GM23338 (cell line): ENCODE measurements around the gene BEX1. TPM values are rescaled to one million over a fixed set of nuclear protein-coding genes. Genes with fewer than 3 reads are reported as not detected.
"Not testable (repeated sequence)": the region's sequence is repeated elsewhere in the genome, so short reads cannot be mapped to it uniquely, and the experiment has no call there.

Experiments
- ATAC-seq: fragments of 200-7000 bp; cut with Tn5 transposase; 3 replicates; pipeline ENCODE4 v1.9.1; 2020
- DNase-seq: peaks from one replicate; pipeline ENCODE4 v3.0.0-alpha.2; 2015; ENCODE audit warnings: low spot score
- H2AFZ ChIP-seq: fragments of 200-600 bp; sonication (generic); 2 replicates; pipeline ENCODE4 v1.8.0; 2016; ENCODE audit warnings: antibody characterized with exemption, mild to moderate bottlenecking, moderate library complexity
- H3F3A ChIP-seq: fragments of 200-600 bp; sonication (generic); replicated peaks from 2 replicates; pipeline ENCODE4 v1.8.0; 2017; ENCODE audit warnings: antibody characterized with exemption, mixed run types, low read depth
- H3K27ac ChIP-seq: fragments of 200-600 bp; sonication (generic); 2 replicates; pipeline ENCODE4 v1.6.1; 2016; ENCODE audit warnings: low read depth
- H3K27me3 ChIP-seq: fragments of 200-600 bp; sonication (generic); 2 replicates; pipeline ENCODE4 v1.8.0; 2016; ENCODE audit warnings: mild to moderate bottlenecking, mixed run types, moderate library complexity; ENCODE audit not compliant: insufficient read depth
- H3K36me3 ChIP-seq: fragments of 200-600 bp; sonication (generic); 2 replicates; pipeline ENCODE4 v1.8.0; 2016; ENCODE audit warnings: mild to moderate bottlenecking; ENCODE audit not compliant: insufficient read depth
- H3K4me1 ChIP-seq: fragments of 200-600 bp; sonication (generic); 2 replicates; pipeline ENCODE4 v1.8.0; 2016; ENCODE audit warnings: mild to moderate bottlenecking, moderate library complexity; ENCODE audit not compliant: insufficient read depth
- H3K4me2 ChIP-seq: fragments of 200-600 bp; sonication (generic); 2 replicates; pipeline ENCODE4 v1.7.1; 2017; ENCODE audit warnings: mixed run types
- H3K4me3 ChIP-seq: fragments of 200-600 bp; sonication (generic); 2 replicates; pipeline ENCODE4 v1.6.1; 2016; ENCODE audit warnings: mixed run types
- H3K79me2 ChIP-seq: fragments of 200-600 bp; sonication (generic); replicated peaks from 2 replicates; pipeline ENCODE4 v1.8.0; 2017; ENCODE audit warnings: mild to moderate bottlenecking; ENCODE audit not compliant: insufficient read depth
- H3K9me2 ChIP-seq: fragments of 200-600 bp; sonication (generic); 2 replicates; pipeline ENCODE4 v1.8.0; 2017; ENCODE audit not compliant: insufficient read depth
- H4K20me1 ChIP-seq: fragments of 200-600 bp; sonication (generic); replicated peaks from 2 replicates; pipeline ENCODE4 v1.8.0; 2017; ENCODE audit warnings: mild to moderate bottlenecking; ENCODE audit not compliant: insufficient read depth
- H3K27ac Mint-ChIP-seq: 2 replicates; pipeline ENCODE4 v1.8.0; 2020; ENCODE audit warnings: inconsistent platforms, mild to moderate bottlenecking, moderate library complexity, mixed read lengths
- H3K27me3 Mint-ChIP-seq: 3 replicates; pipeline ENCODE4 v1.8.0; 2022; ENCODE audit warnings: low read depth, mild to moderate bottlenecking, moderate library complexity, mixed read lengths, inconsistent platforms; ENCODE audit not compliant: insufficient read depth, poor library complexity
- H3K36me3 Mint-ChIP-seq: 3 replicates; pipeline ENCODE4 v1.8.0; 2021; ENCODE audit warnings: low read depth, mild to moderate bottlenecking, inconsistent platforms, moderate library complexity, mixed read lengths
- H3K4me1 Mint-ChIP-seq: 3 replicates; pipeline ENCODE4 v1.8.0; 2020; ENCODE audit warnings: mild to moderate bottlenecking, inconsistent platforms, mixed read lengths
- H3K4me3 Mint-ChIP-seq: 3 replicates; pipeline ENCODE4 v1.8.0; 2021; ENCODE audit warnings: moderate library complexity, mild to moderate bottlenecking, inconsistent platforms, mixed read lengths
- H3K9me3 Mint-ChIP-seq: 3 replicates; pipeline ENCODE4 v1.8.0; 2020; ENCODE audit warnings: moderate library complexity, mild to moderate bottlenecking, inconsistent platforms, mixed read lengths
- CREB1 ChIP-seq: fragments of 250-450 bp; sonication (Bioruptor Pico); IDR thresholded peaks from 2 replicates; pipeline ENCODE4 v1.5.0; 2020; ENCODE audit warnings: low read depth, mild to moderate bottlenecking, moderate library complexity
- EZH2phosphoT487 ChIP-seq: fragments of 200-600 bp; sonication (generic); IDR thresholded peaks from one replicate; pipeline ENCODE4 v1.8.1; 2018; ENCODE audit warnings: antibody characterized with exemption; ENCODE audit not compliant: unreplicated experiment
- JUNB ChIP-seq: IDR thresholded peaks from one replicate; pipeline ENCODE4 v1.6.1; 2016; ENCODE audit warnings: antibody characterized with exemption; ENCODE audit not compliant: unreplicated experiment
- POLR2AphosphoS5 ChIP-seq: IDR thresholded peaks from 2 replicates; pipeline ENCODE4 v1.6.1; 2016; ENCODE audit warnings: antibody characterized with exemption, low read depth
- ZNF462 ChIP-seq: fragments of 250-450 bp; sonication (Bioruptor Pico); IDR thresholded peaks from 2 replicates; pipeline ENCODE4 v1.5.0; 2020; ENCODE audit warnings: mild to moderate bottlenecking, moderate library complexity
- long read RNA-seq: library from polyadenylated mRNA; unstranded; transcript quantifications from one replicate; pipeline ENCODE4 v2.0.0, GENCODE V29; 2020; ENCODE audit not compliant: unreplicated experiment
- polyA plus RNA-seq: library from polyadenylated mRNA; unstranded; fragments of >200 nt; fragmentation: Nextera tagmentation; extraction: Ambion mirVana; gene quantifications from 2 replicates; pipeline ENCODE4 v1.2.1, GENCODE V29; 2016
- total RNA-seq: library from RNA; depleted of rRNA; stranded (reverse); fragments of >200 nt; shearing (Covaris generic); gene quantifications from 2 replicates; pipeline ENCODE4 v1.2.3, GENCODE V29; 2014; rRNA removed
- TF ChIP-seq, protein P1 (sequence below), 2 experiments: fragments of 200-600 bp in 1 of 2; sonication (generic) in 1 of 2; conservative IDR thresholded peaks; 2 replicates each; pipeline versions ENCODE4 v1.5.1 to v1.6.1; 2016 to 2017; ENCODE audit warnings: antibody characterized with exemption in 2 of 2, low read depth in 2 of 2, mild to moderate bottlenecking in 2 of 2, moderate library complexity in 1 of 2
- TF ChIP-seq, protein P2 (sequence below): IDR thresholded peaks from one replicate; pipeline ENCODE4 v1.6.1; 2018; ENCODE audit warnings: antibody characterized with exemption; ENCODE audit not compliant: unreplicated experiment

The BEX1 gene
- 52.9 and 74.7 TPM in 2 replicates for total RNA-seq
- polyA plus RNA-seq = 142 and 157 TPM in 2 replicates
- long read RNA-seq, transcript BEX1-201 (3 exons, 864 nt) = major isoform, 35 of 36 reads
- long read RNA-seq, partial matches to known transcripts = 1 of 36 reads
- long read RNA-seq, other reads (novel, unspliced or antisense) = 0 of 36 reads

- peaks cover 2% of the 10 kb centered on the region for H3K27me3 Mint-ChIP-seq
- DNase-seq = peak; percentile 80
- no peaks in the 10 kb centered on the region for H3K9me3 Mint-ChIP-seq
- peak within 1 kb of the TSS; percentile 78 for H3K4me3 Mint-ChIP-seq
- no peaks in the 10 kb centered on the region for H3K27me3 ChIP-seq
- no peak within 1 kb of the TSS; the same call in 1 of the 2 replicates for H3K27ac Mint-ChIP-seq
- H3K4me1 ChIP-seq = no peaks in the 10 kb centered on the region; the same call in 1 of the 2 replicates
- peak within 1 kb of the TSS; percentile 71 for H3K4me2 ChIP-seq
- TF ChIP-seq, protein P1, sequence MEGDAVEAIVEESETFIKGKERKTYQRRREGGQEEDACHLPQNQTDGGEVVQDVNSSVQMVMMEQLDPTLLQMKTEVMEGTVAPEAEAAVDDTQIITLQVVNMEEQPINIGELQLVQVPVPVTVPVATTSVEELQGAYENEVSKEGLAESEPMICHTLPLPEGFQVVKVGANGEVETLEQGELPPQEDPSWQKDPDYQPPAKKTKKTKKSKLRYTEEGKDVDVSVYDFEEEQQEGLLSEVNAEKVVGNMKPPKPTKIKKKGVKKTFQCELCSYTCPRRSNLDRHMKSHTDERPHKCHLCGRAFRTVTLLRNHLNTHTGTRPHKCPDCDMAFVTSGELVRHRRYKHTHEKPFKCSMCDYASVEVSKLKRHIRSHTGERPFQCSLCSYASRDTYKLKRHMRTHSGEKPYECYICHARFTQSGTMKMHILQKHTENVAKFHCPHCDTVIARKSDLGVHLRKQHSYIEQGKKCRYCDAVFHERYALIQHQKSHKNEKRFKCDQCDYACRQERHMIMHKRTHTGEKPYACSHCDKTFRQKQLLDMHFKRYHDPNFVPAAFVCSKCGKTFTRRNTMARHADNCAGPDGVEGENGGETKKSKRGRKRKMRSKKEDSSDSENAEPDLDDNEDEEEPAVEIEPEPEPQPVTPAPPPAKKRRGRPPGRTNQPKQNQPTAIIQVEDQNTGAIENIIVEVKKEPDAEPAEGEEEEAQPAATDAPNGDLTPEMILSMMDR (conservative IDR thresholded peaks at IDR 0.05; ENCODE audit: low read depth in 2 of 2) = no peak
- no peak for TF ChIP-seq JUNB
- TF ChIP-seq ZNF462 (CRISPR knock-in tag) = no peak
- peak; percentile 84 for TF ChIP-seq CREB1 (CRISPR knock-in tag)
- TF ChIP-seq, protein P2, sequence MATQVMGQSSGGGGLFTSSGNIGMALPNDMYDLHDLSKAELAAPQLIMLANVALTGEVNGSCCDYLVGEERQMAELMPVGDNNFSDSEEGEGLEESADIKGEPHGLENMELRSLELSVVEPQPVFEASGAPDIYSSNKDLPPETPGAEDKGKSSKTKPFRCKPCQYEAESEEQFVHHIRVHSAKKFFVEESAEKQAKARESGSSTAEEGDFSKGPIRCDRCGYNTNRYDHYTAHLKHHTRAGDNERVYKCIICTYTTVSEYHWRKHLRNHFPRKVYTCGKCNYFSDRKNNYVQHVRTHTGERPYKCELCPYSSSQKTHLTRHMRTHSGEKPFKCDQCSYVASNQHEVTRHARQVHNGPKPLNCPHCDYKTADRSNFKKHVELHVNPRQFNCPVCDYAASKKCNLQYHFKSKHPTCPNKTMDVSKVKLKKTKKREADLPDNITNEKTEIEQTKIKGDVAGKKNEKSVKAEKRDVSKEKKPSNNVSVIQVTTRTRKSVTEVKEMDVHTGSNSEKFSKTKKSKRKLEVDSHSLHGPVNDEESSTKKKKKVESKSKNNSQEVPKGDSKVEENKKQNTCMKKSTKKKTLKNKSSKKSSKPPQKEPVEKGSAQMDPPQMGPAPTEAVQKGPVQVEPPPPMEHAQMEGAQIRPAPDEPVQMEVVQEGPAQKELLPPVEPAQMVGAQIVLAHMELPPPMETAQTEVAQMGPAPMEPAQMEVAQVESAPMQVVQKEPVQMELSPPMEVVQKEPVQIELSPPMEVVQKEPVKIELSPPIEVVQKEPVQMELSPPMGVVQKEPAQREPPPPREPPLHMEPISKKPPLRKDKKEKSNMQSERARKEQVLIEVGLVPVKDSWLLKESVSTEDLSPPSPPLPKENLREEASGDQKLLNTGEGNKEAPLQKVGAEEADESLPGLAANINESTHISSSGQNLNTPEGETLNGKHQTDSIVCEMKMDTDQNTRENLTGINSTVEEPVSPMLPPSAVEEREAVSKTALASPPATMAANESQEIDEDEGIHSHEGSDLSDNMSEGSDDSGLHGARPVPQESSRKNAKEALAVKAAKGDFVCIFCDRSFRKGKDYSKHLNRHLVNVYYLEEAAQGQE = peak; percentile 34
- peak; percentile 50 for TF ChIP-seq POLR2AphosphoS5
- TF ChIP-seq EZH2phosphoT487 = no peak
- H2AFZ ChIP-seq = peak within 1 kb of the TSS; percentile 15; the same call in 1 of the 2 replicates
- H3F3A ChIP-seq = no peaks in the 10 kb centered on the region
- no peak within 1 kb of the TSS for H3K27ac ChIP-seq
- H3K36me3 ChIP-seq = no peaks in the 10 kb centered on the region
- no peaks in the 10 kb centered on the region for H3K79me2 ChIP-seq
- no peaks in the 10 kb centered on the region for H4K20me1 ChIP-seq
- peak; percentile 90 for ATAC-seq
- H3K9me2 ChIP-seq = no peaks in the 10 kb centered on the region
- peak within 1 kb of the TSS; percentile 61 for H3K4me3 ChIP-seq
- H3K36me3 Mint-ChIP-seq = peaks cover 14% of the 10 kb centered on the region; the same call in 2 of the 3 replicates
- H3K4me1 Mint-ChIP-seq = peaks cover 3% of the 10 kb centered on the region; the same call in 2 of the 3 replicates
These were observed at the start of gene BEX1 for GRCh38 chrX:103063918-103064434. Gene BEX1, minus strand, starts transcription at chrX:103064171. Its CDS starts 897 bp downstream, at chrX:103063274.

GRCh38 chrX:103109497-103109896 is 45.5 kb upstream of the BEX1 start:
- not testable (repeated sequence) for H3K27ac Mint-ChIP-seq, DNase-seq, H3K4me3 Mint-ChIP-seq, H2AFZ ChIP-seq, H4K20me1 ChIP-seq, H3K4me2 ChIP-seq, H3K4me1 Mint-ChIP-seq, ATAC-seq, H3K79me2 ChIP-seq, H3F3A ChIP-seq, H3K27me3 Mint-ChIP-seq, H3K4me1 ChIP-seq, H3K27ac ChIP-seq, H3K36me3 Mint-ChIP-seq, H3K36me3 ChIP-seq, H3K4me3 ChIP-seq, H3K9me2 ChIP-seq, H3K27me3 ChIP-seq
- H3K9me3 Mint-ChIP-seq = peaks cover 24% of the 10 kb centered on the region
